NB4 (cell line): ENCODE data around the gene SAMD4A.

Experiments used
- POLR2A ChIP-seq: IDR thresholded peaks from 2 replicates; pipeline ENCODE4 v1.6.1; 2011; ENCODE audit warnings: mild to moderate bottlenecking; ENCODE audit not compliant: insufficient read length; ENCODE audit errors: extremely low read depth
- TF ChIP-seq, protein P1 (sequence below): IDR thresholded peaks from one replicate; pipeline ENCODE4 v1.5.1; 2012; ENCODE audit warnings: low read depth, low read length
- TF ChIP-seq, protein P2 (sequence below): IDR thresholded peaks from 2 replicates; pipeline ENCODE4 v1.6.1; 2011; ENCODE audit warnings: low read depth, low read length

DNA sequence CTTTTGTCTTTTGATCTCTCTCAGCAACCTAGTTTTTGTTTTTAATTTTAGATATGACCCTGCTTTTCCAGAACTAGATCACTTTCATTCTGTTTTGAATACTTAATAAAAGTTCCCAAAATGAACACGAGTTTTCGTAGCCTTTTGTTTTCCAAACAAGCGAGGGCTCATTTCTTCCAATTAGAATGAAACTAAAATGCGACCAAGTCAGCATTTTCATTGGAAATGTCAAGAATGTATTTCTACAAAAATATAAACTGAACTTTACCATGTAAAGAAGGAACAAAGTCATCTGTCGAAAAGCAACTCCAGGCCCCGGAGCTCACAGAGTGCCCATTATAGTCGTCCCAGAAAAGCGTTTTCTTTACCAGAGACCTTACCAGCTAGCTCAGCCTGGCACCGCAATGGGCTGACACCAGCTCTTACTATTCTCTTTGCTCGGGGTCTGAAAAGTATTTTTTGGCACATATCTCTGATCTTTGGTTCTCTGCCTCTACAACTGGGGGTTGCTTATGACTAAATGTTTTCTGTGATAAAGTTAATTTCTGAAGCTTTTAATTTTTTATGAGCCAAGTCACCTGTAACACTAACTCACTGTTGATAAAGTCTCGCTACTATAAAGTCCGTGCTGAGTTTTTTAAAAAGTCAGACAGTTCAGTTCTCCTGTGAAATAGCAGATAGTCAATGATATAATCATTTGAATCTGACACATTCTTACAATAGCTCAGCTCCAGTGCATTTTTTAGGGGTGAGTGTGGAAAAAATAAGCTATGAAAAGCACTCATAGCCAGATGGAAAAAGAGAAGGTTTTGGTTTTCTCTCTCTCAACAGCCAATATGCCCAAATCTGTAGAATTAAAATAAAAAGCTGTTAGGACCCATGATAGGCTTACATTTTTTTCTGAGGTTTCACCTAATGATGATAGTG, 43.4 kb downstream of the SAMD4A start:
- TF ChIP-seq, protein P1, sequence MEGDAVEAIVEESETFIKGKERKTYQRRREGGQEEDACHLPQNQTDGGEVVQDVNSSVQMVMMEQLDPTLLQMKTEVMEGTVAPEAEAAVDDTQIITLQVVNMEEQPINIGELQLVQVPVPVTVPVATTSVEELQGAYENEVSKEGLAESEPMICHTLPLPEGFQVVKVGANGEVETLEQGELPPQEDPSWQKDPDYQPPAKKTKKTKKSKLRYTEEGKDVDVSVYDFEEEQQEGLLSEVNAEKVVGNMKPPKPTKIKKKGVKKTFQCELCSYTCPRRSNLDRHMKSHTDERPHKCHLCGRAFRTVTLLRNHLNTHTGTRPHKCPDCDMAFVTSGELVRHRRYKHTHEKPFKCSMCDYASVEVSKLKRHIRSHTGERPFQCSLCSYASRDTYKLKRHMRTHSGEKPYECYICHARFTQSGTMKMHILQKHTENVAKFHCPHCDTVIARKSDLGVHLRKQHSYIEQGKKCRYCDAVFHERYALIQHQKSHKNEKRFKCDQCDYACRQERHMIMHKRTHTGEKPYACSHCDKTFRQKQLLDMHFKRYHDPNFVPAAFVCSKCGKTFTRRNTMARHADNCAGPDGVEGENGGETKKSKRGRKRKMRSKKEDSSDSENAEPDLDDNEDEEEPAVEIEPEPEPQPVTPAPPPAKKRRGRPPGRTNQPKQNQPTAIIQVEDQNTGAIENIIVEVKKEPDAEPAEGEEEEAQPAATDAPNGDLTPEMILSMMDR: no peak
- TF ChIP-seq, protein P2, sequence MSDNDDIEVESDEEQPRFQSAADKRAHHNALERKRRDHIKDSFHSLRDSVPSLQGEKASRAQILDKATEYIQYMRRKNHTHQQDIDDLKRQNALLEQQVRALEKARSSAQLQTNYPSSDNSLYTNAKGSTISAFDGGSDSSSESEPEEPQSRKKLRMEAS: no peak
- TF ChIP-seq POLR2A: no peak
